Measurements from ENCODE around the gene CC2D1B. TPM values are rescaled to one million over a fixed set of nuclear protein-coding genes. Genes with fewer than 3 reads are reported as not detected.

Gene CC2D1B
- total and polyA plus RNA-seq, 2 of the 4 experiments (the other 2 are of a cell fraction): 16.9 to 17.2 TPM

DNA sequence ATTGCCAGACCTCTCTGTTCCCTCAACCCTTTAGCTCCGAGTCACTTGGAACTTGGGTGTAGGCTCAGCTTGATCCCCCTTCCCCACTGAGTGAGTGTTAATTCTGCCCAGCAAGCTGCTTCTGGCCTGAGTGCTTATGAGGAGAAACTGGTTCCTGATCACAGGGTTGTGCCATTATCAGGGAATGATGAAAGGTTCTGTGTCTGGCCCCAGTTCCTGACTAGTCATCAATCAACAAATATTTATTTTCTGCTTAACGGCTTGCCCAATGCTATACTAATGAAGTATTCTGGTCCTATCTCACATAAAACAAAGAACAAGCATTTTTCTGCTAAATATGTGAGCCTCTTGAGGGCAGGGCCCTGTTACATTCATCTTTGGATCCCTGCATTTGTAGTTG is 20.8 kb downstream of the CC2D1B start:
- Histone ChIP-seq H2AK5ac (ENCODE audit: low read depth, low read length) (no peak overlapping the region), H3K9ac (ENCODE audit: low read depth, low read length) (no peak overlapping the region), H3K4ac (ENCODE audit: low read depth, low read length) (no peak overlapping the region), H3K56ac (ENCODE audit: extremely low read depth, insufficient read depth, low read length) (no peak overlapping the region), H4K8ac (ENCODE audit: low read depth in 2 of 2, low read length in 2 of 2) (no peak overlapping the region), H3K9me1 (ENCODE audit: insufficient read depth, low read length) (peaks cover 7% of the 10 kb centered on the region; the same call in 1 of the 2 replicates), H3K36me3 (ENCODE audit: control insufficient read depth, insufficient read depth, low read length) (peaks cover 7% of the 10 kb centered on the region), H3K4me2 (ENCODE audit: low read depth, low read length) (no peak overlapping the region), H3K14ac (replicated peaks; ENCODE audit: low read depth, low read length) (no peak overlapping the region), H3K4me1 (ENCODE audit: control insufficient read depth, insufficient read depth, low read length) (no peaks in the 10 kb centered on the region; the same call in 1 of the 2 replicates), H2BK15ac (ENCODE audit: low read depth, low read length) (no peak overlapping the region), H4K20me1 (ENCODE audit: insufficient read depth, low read length) (no peaks in the 10 kb centered on the region; the same call in 1 of the 2 replicates), H2BK20ac (ENCODE audit: low read depth, low read length) (no peak overlapping the region), H2AFZ (replicated peaks; ENCODE audit: low read length, poor library complexity) (no peak overlapping the region), H3K18ac (ENCODE audit: low read depth, low read length) (no peak overlapping the region), H3K27me3 (ENCODE audit: control insufficient read depth, insufficient read depth, low read length) (no peaks in the 10 kb centered on the region), H2BK5ac (ENCODE audit: low read depth, low read length, poor library complexity, severe bottlenecking) (no peak overlapping the region), H3K27ac (ENCODE audit: insufficient read depth, low read length) (no peak overlapping the region), H3K23ac (ENCODE audit: low read depth, low read length) (no peak overlapping the region), H4K5ac (ENCODE audit: low read depth, low read length) (no peak overlapping the region), H3K9me3 (ENCODE audit: control insufficient read depth, insufficient read depth, low read length) (no peaks in the 10 kb centered on the region), H3K79me1 (ENCODE audit: low read depth in 1 of 2, low read length in 2 of 2) (no peaks in the 10 kb centered on the region), H4K91ac (ENCODE audit: insufficient read depth, low read depth, low read length) (no peak overlapping the region), H3K4me3 (ENCODE audit: insufficient read depth, low read depth, low read length) (no peak overlapping the region), H2AK9ac (replicated peaks; ENCODE audit: low read depth, low read length, poor library complexity) (no peak overlapping the region), H2BK120ac (ENCODE audit: low read depth, low read length) (no peak overlapping the region)
- in situ Hi-C loops (cut with MboI; ENCODE audit: low sequenced_read_pairs): no loop called here
- POLR2A ChIA-PET (ENCODE audit: unreplicated experiment): no interaction called here
- ATAC-seq (ENCODE audit: low read depth): no peak
- DNase-seq: no peak
- no peak for TF ChIP-seq MAFK (IDR thresholded peaks at IDR 0.05; ENCODE audit: low read depth, low read length)
- TF ChIP-seq, protein P1, sequence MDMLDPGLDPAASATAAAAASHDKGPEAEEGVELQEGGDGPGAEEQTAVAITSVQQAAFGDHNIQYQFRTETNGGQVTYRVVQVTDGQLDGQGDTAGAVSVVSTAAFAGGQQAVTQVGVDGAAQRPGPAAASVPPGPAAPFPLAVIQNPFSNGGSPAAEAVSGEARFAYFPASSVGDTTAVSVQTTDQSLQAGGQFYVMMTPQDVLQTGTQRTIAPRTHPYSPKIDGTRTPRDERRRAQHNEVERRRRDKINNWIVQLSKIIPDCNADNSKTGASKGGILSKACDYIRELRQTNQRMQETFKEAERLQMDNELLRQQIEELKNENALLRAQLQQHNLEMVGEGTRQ (IDR thresholded peaks at IDR 0.05; ENCODE audit: low read depth, low read length): no peak
- no peak for TF ChIP-seq RCOR1 (IDR thresholded peaks at IDR 0.05; ENCODE audit: insufficient replicate concordance, low read length)
- no peak for TF ChIP-seq BHLHE40 (IDR thresholded peaks at IDR 0.05; ENCODE audit: low read depth, low read length)
- TF ChIP-seq, protein P2, sequence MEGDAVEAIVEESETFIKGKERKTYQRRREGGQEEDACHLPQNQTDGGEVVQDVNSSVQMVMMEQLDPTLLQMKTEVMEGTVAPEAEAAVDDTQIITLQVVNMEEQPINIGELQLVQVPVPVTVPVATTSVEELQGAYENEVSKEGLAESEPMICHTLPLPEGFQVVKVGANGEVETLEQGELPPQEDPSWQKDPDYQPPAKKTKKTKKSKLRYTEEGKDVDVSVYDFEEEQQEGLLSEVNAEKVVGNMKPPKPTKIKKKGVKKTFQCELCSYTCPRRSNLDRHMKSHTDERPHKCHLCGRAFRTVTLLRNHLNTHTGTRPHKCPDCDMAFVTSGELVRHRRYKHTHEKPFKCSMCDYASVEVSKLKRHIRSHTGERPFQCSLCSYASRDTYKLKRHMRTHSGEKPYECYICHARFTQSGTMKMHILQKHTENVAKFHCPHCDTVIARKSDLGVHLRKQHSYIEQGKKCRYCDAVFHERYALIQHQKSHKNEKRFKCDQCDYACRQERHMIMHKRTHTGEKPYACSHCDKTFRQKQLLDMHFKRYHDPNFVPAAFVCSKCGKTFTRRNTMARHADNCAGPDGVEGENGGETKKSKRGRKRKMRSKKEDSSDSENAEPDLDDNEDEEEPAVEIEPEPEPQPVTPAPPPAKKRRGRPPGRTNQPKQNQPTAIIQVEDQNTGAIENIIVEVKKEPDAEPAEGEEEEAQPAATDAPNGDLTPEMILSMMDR (conservative IDR thresholded peaks at IDR 0.05; ENCODE audit: low read depth, low read length): no peak
- no peak for TF ChIP-seq MAZ (IDR thresholded peaks at IDR 0.05; ENCODE audit: borderline replicate concordance, low read depth, low read length)
- no peak for TF ChIP-seq NFE2L2 (IDR thresholded peaks at IDR 0.05; ENCODE audit: low read depth, low read length)
- TF ChIP-seq RFX5 (IDR thresholded peaks at IDR 0.05; ENCODE audit: low read depth, low read length): no peak
- no peak for TF ChIP-seq CEBPB (IDR thresholded peaks at IDR 0.05; ENCODE audit: low read depth, low read length)
- TF ChIP-seq POLR2A (IDR thresholded peaks at IDR 0.05; ENCODE audit: low read depth, low read length): no peak
- no peak for TF ChIP-seq FOS (IDR thresholded peaks at IDR 0.05; ENCODE audit: low read depth, low read length)
- TF ChIP-seq MXI1 (IDR thresholded peaks at IDR 0.05; ENCODE audit: borderline replicate concordance, low read depth, low read length): no peak
- WGBS, 2 experiments (ENCODE audit: extremely low coverage in 2 of 2, insufficient read length in 1 of 2): no CpG with 5 or more reads among the region's 2 CpGs
- dilution Hi-C loops (cut with HindIII; ENCODE audit: low sequenced_read_pairs, unreplicated experiment): no loop called here
- intact Hi-C loops (cut with micrococcal nuclease): loop anchor here (5.0 kb wide), 1 partner anchor 203 kb away; the partner anchor contains the start of gene ZFYVE9
- CTCF ChIA-PET: interaction anchor here (1.0 kb wide), 1 partner anchor 10 kb away, joined by 3 read pairs; no protein-coding TSS in a partner anchor
- no TSS peak for BruUV-seq (replicated peaks)

Measured in IMR-90 (cell line).